K562 (cell line): ENCODE measurements around the gene C1orf94.

Experiments
- ELF4 ChIP-seq: fragments of 450-650 bp; formaldehyde crosslinking; IDR thresholded peaks from 2 replicates; pipeline ENCODE4 v1.4.0; 2022; ENCODE audit warnings: missing genetic modification characterization
- MXI1 ChIP-seq: IDR thresholded peaks from 2 replicates; pipeline ENCODE4 v1.6.1; 2011; ENCODE audit warnings: low read depth, mild to moderate bottlenecking, improper control_type of control experiment, low read length
- SAFB ChIP-seq: fragments of 200-400 bp; formaldehyde crosslinking; IDR thresholded peaks from 2 replicates; pipeline ENCODE4 v1.6.1; 2017; ENCODE audit warnings: low read depth, low read length, borderline replicate concordance
- TF ChIP-seq, protein P1 (sequence below), 3 experiments: IDR thresholded peaks in 2 of 3; conservative IDR thresholded peaks in 1 of 3; 2 replicates each; pipeline ENCODE4 v1.5.1; 2011 to 2012; ENCODE audit warnings: low read length in 3 of 3, mild to moderate bottlenecking in 3 of 3, control low read depth in 2 of 3, improper control_type of control experiment in 1 of 3, inconsistent platforms in 1 of 3, low read depth in 1 of 3, mixed read lengths in 1 of 3, moderate library complexity in 1 of 3; ENCODE audit not compliant: insufficient read depth in 2 of 3

DNA sequence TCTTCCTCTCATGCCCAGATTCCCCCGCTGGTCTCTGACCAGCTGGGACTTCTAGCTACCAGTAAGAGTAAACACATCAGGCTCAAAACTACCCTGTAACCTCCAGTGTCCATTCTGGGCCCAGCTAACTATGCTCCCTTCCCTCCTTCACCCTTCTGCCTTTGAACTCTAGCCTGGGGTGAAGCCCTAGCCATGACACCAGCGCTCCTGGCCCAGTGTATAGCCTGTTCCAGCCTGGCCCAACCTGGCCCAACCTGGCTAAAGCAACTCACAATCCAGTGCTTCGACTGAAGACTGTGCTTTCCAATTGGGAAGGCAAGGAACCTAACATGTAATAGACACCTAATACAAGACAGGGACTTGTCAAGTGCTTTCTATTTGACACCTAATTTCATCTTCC lies 39.3 kb upstream of the C1orf94 start:
- TF ChIP-seq, protein P1, sequence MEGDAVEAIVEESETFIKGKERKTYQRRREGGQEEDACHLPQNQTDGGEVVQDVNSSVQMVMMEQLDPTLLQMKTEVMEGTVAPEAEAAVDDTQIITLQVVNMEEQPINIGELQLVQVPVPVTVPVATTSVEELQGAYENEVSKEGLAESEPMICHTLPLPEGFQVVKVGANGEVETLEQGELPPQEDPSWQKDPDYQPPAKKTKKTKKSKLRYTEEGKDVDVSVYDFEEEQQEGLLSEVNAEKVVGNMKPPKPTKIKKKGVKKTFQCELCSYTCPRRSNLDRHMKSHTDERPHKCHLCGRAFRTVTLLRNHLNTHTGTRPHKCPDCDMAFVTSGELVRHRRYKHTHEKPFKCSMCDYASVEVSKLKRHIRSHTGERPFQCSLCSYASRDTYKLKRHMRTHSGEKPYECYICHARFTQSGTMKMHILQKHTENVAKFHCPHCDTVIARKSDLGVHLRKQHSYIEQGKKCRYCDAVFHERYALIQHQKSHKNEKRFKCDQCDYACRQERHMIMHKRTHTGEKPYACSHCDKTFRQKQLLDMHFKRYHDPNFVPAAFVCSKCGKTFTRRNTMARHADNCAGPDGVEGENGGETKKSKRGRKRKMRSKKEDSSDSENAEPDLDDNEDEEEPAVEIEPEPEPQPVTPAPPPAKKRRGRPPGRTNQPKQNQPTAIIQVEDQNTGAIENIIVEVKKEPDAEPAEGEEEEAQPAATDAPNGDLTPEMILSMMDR (IDR thresholded peaks at IDR 0.05 in 2 of 3, conservative IDR thresholded peaks at IDR 0.05 in 1 of 3; ENCODE audit: insufficient read depth in 2 of 3, low read depth in 1 of 3, low read length in 3 of 3): no peak
- no peak for TF ChIP-seq MXI1
- TF ChIP-seq ELF4 (CRISPR knock-in tag): no peak
- TF ChIP-seq SAFB: no peak
